ENCODE measurements around the gene PXN. TPM values are rescaled to one million over a fixed set of nuclear protein-coding genes. Genes with fewer than 3 reads are reported as not detected.
A peak's percentile ranks its signal among the peaks of the same experiment; 100 is the strongest.

Gene PXN
- total RNA-seq, 4 donors from 2014 or later, result 29.6 to 211 (median 41.2) TPM

- TF ChIP-seq CTCF (IDR thresholded peaks at IDR 0.05), result no peak
- no peak for TF ChIP-seq POLR2A (IDR thresholded peaks at IDR 0.05)
- H3K36me3 ChIP-seq, result no peaks in the 10 kb centered on the region
- H3K9me3 ChIP-seq, result no peaks in the 10 kb centered on the region
- H3K4me1 ChIP-seq, result peaks cover 0 to under 1% of the 10 kb centered on the region in 2 donors
- H3K27me3 ChIP-seq, result no peaks in the 10 kb centered on the region
- peak in 1 of 2 donors; percentile 47 for DNase-seq
- peak overlapping the region; percentile 79 to 100 for H3K4me3 ChIP-seq
- intact Hi-C loops (cut with DNase I; ENCODE audit: low total_unique reads), result loop anchor here (2.0 kb wide), 1 partner anchor 36 kb away; no protein-coding TSS in a partner anchor
- H3K27ac ChIP-seq, result peak overlapping the region; percentile 97
Measured at GRCh38 chr12:120264904-120265472, 542 bp downstream of the PXN start.

GRCh38 chr12:120264086-120264903 lies 1.2 kb downstream of the PXN start:
- intact Hi-C loops (cut with DNase I; ENCODE audit: low total_unique reads), result loop anchor here (2.0 kb wide), 1 partner anchor 35 kb away; no protein-coding TSS in a partner anchor
- Histone ChIP-seq H3K9me3 (no peaks in the 10 kb centered on the region), H3K27ac (peak overlapping the region; percentile 97), H3K4me1 (peaks cover 0 to 6% of the 10 kb centered on the region in 2 donors), H3K27me3 (no peaks in the 10 kb centered on the region), H3K4me3 (peak overlapping the region; percentile 79 to 100), H3K36me3 (no peaks in the 10 kb centered on the region)
- peak in 1 of 2 donors; percentile 36 for DNase-seq
- TF ChIP-seq CTCF (IDR thresholded peaks at IDR 0.05) (no peak), POLR2A (IDR thresholded peaks at IDR 0.05) (no peak)

DNA sequence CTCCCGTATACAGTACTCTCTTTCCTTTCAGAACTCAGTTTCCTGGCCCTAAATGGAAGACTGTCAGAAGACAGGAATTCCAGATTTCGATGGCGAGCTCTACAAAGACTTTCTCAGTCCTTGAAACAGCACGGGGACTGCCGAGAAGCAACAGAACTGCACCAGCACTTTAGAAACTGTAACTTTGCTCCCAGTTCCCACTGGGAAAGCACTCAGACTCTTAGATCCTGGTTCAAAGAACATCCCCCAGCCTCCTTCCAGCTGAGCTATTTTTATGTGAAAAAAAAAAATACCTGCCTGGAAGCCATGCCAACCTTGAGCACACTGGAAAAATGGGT lies 1.8 kb downstream of the PXN start:
- no peaks in the 10 kb centered on the region for H3K9me3 ChIP-seq
- no peak for DNase-seq
- H3K27me3 ChIP-seq, result no peaks in the 10 kb centered on the region
- H3K36me3 ChIP-seq, result no peaks in the 10 kb centered on the region
- H3K27ac ChIP-seq, result peak overlapping the region; percentile 97
- no peak for TF ChIP-seq POLR2A (IDR thresholded peaks at IDR 0.05)
- no peak for TF ChIP-seq CTCF (IDR thresholded peaks at IDR 0.05)
- peak overlapping the region; percentile 79 to 100 for H3K4me3 ChIP-seq
- H3K4me1 ChIP-seq, result peaks cover 0 to 6% of the 10 kb centered on the region in 2 donors
- intact Hi-C loops (cut with DNase I; ENCODE audit: low total_unique reads), result loop anchor here (2.0 kb wide), 1 partner anchor 35 kb away; no protein-coding TSS in a partner anchor

DNA sequence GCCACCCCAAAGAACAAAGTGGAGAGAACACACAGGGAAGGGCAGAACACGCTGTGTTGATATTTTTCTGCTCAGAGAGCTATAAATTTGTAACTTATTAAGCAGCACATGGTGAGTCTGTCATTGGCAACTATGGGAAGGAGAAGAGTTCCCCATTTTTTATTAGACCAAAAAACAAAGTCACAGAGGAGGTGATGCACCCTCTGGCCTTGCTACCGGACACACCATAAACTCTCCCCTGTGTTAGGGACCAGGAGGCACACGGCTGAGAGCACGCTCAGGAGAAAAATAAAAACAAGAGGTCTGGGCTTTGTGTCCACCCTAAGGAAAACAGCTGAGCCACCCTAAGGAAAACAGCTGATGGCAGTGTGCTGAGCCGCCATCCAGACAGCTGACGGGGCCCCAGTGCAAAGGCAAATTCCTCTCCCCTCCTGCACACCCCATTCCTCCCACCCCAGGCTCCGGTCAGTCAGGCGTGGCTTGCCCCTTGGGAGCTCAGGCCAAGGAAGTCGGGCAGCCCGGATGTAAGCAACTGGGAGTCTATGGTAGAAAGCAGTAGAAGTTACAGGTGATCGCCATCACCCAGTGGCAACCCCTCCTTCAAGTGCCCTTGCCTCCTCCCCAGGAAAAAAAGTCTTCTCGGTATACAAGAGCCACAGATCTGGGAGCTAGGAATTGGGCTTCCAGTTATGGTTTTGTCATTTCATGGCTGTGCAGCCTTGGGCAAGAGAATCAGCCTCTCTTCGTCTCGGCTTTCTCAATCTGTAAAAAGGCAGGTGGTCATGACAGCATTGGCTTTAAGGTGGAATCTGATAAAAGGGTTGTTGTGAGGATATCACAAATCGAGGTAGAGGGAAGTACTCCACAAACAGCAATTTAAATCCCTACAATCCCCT lies 2.4 kb downstream of the PXN start:
- no peaks in the 10 kb centered on the region for H3K27me3 ChIP-seq
- no peaks in the 10 kb centered on the region for H3K36me3 ChIP-seq
- peak overlapping the region; percentile 79 to 100 for H3K4me3 ChIP-seq
- no peaks in the 10 kb centered on the region for H3K9me3 ChIP-seq
- H3K4me1 ChIP-seq, result peaks cover 0 to 8% of the 10 kb centered on the region in 2 donors
- intact Hi-C loops (cut with DNase I; ENCODE audit: low total_unique reads), result no loop called here
- H3K27ac ChIP-seq, result peak overlapping the region; percentile 97
- no peak for DNase-seq
- TF ChIP-seq CTCF (IDR thresholded peaks at IDR 0.05), result no peak
- TF ChIP-seq POLR2A (IDR thresholded peaks at IDR 0.05), result no peak
